Spinal cord (tissue), 10 donors: ENCODE results near the gene TC2N. TPM values are rescaled to one million over a fixed set of nuclear protein-coding genes. Genes with fewer than 3 reads are reported as not detected.
"Not testable (repeated sequence)": the region's sequence is repeated elsewhere in the genome, so short reads cannot be mapped to it uniquely, and the experiment has no call there.

ENCODE experiments used
- DNase-seq, 6 donors: peaks; one replicate each; pipeline versions ENCODE4 v3.0.0 to v3.0.0-alpha.2; 2013 to 2015; ENCODE audit warnings: low spot score in 6 of 6, low read depth in 4 of 6
- H3K27ac ChIP-seq: one replicate; pipeline ENCODE4 v1.5.1; 2013; ENCODE audit warnings: low read depth, low read length, control low read depth
- H3K27me3 ChIP-seq: one replicate; pipeline ENCODE4 v1.6.1; 2013; ENCODE audit warnings: low read length; ENCODE audit not compliant: control insufficient read depth, insufficient read depth
- H3K36me3 ChIP-seq: one replicate; pipeline ENCODE4 v1.6.1; 2013; ENCODE audit warnings: low read length; ENCODE audit not compliant: control insufficient read depth, insufficient read depth
- H3K4me1 ChIP-seq: one replicate; pipeline ENCODE4 v1.6.1; 2013; ENCODE audit warnings: low read length; ENCODE audit not compliant: control insufficient read depth, insufficient read depth
- H3K4me3 ChIP-seq: one replicate; pipeline ENCODE4 v1.5.1; 2013; ENCODE audit warnings: low read depth, low read length, control low read depth
- H3K9me3 ChIP-seq: one replicate; pipeline ENCODE4 v1.6.1; 2013; ENCODE audit warnings: low read length; ENCODE audit not compliant: control insufficient read depth, insufficient read depth
- WGBS: methylation state at CpG from one replicate; pipeline ENCODE4 v1.1.5; 2013; ENCODE audit warnings: missing lambda C conversion rate; ENCODE audit not compliant: insufficient coverage; 5-methylcytosine and 5-hydroxymethylcytosine counted together
- polyA plus RNA-seq, 2 donors: library from polyadenylated mRNA; unstranded; fragments of 120-200 nt; gene quantifications; one replicate each; pipeline ENCODE4 v1.2.1, GENCODE V29; 2013; ENCODE audit not compliant: insufficient read length in 2 of 2
- total RNA-seq, 2 donors: library from RNA; depleted of rRNA in 1 of 2; stranded (reverse); fragments of 120-200 nt in 1 of 2; fragments of >200 nt in 1 of 2; gene quantifications; one replicate each; pipeline versions ENCODE4 v1.2.3 to v1.2.4, GENCODE V29; 2013 to 2014
- donor health status: healthy.

The TC2N gene
- total and polyA plus RNA-seq, 4 donors = 5.4 to 17.1 (median 10.0) TPM

DNA sequence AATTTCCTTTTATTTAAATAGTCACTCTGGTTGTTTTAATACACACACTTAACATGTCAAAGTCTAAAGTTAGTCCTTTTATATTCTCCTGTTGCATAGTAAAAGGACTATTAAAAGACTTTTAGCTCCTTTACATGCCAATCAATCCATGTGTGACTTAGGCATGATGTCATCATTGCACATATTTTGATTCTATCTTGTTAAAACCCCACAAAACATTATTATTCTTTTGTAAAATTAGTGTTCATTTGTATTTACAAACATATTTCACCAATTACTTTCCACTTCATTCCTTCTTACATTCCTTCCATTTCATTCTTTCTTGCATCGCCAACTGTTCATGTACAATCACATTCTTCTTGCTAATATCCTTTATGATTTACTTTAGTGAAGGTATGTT is 39.6 kb downstream of the TC2N start:
- Histone ChIP-seq H3K9me3 (no peaks in the 10 kb centered on the region), H3K4me1 (no peaks in the 10 kb centered on the region), H3K36me3 (no peaks in the 10 kb centered on the region), H3K4me3 (no peak overlapping the region), H3K27me3 (no peaks in the 10 kb centered on the region), H3K27ac (no peak overlapping the region)
- no peak for DNase-seq
- WGBS = no CpG with 5 or more reads among the region's 1 CpG

DNA sequence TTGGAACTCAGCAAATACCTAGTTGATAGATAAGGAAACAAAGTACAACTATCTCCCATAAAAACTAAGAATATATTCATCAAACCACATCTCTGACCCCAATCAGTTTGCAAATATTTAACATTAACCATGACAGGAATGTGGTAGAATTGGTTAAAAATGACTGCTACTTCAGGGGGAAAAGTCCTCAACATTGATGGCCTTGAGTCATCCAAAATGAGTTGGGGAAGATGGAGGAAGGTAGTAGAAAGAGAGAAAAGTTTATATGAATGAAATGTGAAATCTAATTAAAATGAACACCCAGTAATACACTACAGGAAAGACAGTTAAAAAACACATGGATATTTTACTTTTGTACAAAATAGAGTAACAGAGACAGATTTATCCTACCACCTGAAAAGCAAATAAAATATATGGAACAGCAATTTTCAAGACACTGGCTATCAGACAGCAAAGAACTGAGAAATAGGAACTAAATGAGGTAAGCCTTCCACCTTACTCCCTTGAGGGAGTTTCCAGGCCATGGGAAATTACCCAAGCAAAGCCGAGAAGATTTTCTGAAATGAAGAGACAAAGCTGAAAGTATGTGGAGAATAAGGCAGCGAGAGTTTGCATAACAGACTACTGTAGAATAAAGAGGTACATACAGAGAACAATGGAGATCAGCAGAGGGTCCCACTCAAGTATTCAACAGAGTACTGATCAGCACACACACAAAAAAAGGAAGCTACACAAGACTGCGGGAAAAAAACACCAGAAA is 49.6 kb downstream of the TC2N start:
- Histone ChIP-seq H3K4me1 (no peaks in the 10 kb centered on the region), H3K9me3 (peaks cover 7% of the 10 kb centered on the region), H3K4me3 (no peak overlapping the region), H3K27me3 (no peaks in the 10 kb centered on the region), H3K27ac (no peak overlapping the region), H3K36me3 (no peaks in the 10 kb centered on the region)
- WGBS = 40% methylated on average over 1 of the region's 3 CpGs
- DNase-seq = no peak

DNA sequence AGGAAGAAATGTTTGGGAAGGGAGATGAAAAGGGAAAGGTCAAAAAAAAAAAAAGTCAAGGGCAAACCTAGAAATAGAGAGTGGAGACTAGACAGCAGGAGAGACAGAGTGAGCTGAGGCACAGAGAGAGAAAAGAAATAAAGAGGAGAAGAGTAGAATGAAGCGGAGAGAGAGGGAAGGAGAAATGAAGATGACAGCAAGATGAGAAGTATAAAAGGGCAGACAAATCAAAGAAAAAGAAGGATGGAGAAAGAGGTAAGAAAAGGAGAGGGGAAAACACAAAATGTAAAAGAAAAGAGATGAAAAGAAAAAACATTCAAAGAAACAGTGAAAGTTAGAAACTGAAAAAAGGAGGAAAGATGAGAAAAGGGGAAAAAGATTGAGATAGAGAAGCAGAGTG is 53.0 kb downstream of the TC2N start:
- no peaks in the 10 kb centered on the region for H3K36me3 ChIP-seq
- no peak overlapping the region for H3K27ac ChIP-seq
- H3K4me3 ChIP-seq = no peak overlapping the region
- no peaks in the 10 kb centered on the region for H3K4me1 ChIP-seq
- no peaks in the 10 kb centered on the region for H3K9me3 ChIP-seq
- H3K27me3 ChIP-seq = no peaks in the 10 kb centered on the region
- 88% methylated on average over 1 of the region's 1 CpG for WGBS
- DNase-seq = no peak

DNA sequence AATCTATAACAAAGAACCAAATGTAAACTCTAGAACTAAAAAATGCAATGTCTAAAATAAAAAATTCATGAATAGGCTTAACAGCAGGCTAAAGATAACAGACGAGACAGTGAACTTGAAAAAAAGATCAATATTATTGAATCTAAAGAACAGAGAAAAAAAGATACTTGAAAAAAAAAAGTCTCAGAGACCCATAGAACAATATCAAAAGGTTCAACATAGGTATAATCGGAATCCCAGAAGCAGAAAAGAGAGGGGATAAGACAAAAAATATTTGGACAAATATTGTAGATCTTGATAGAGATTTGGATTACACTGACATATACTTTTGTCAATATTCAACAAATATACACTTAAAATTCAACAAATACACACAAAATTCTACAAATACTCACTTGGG is 56.6 kb downstream of the TC2N start:
- WGBS = no CpG with 5 or more reads among the region's 2 CpGs

DNA sequence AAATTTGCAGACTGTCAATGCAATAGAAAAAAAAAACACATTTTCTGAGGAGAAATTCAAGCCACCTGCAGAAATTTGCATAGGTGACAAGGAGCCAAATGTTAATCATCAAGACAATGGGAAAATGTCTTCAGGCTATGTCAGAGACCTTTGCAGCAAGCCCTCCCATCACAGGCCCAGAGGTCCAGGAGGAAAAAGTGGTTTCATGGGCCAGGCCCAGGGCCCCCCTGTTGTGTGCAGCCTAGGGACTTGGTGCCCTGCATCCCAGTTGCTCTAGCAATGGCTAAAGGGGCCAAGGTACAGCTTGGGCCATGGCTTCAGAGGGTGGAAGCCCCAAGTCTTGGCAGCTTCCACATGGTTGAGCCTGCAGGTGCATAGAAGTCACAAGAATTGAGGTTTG is 60.6 kb downstream of the TC2N start:
- DNase-seq = no peak
- H3K4me1 ChIP-seq = no peaks in the 10 kb centered on the region

More for the DNA sequence above, 56.6 kb downstream of the TC2N start:
- no peak for DNase-seq
- Histone ChIP-seq H3K27me3 (no peaks in the 10 kb centered on the region), H3K9me3 (peaks cover 8% of the 10 kb centered on the region), H3K36me3 (no peaks in the 10 kb centered on the region), H3K27ac (no peak overlapping the region), H3K4me1 (no peaks in the 10 kb centered on the region), H3K4me3 (no peak overlapping the region)

DNA sequence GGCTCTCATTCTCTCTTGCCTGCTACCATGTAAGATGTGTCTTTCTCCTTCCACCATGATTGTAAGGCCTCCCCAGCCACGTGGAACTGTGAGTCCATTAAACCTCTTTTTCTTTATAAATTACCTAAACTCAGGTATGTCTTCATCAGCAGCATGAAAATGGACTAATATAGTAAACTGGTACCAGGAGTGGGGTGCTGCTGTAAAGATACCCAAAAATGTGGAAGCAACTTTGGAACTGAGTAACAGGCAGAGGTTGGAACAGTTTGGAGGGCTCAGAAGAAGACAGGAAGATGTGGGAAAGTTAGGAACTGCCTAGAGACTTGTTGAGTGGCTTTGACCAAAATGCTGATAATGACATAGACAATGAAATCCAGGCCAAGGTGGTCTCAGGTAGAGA is 61.2 kb downstream of the TC2N start:
- no CpG with 5 or more reads among the region's 1 CpG for WGBS
- not testable (repeated sequence) for H3K27me3 ChIP-seq, H3K27ac ChIP-seq, H3K9me3 ChIP-seq, DNase-seq, H3K4me1 ChIP-seq, H3K36me3 ChIP-seq, H3K4me3 ChIP-seq

More for the DNA sequence above, 60.6 kb downstream of the TC2N start:
- Histone ChIP-seq H3K27me3 (no peaks in the 10 kb centered on the region), H3K4me3 (no peak overlapping the region), H3K36me3 (no peaks in the 10 kb centered on the region), H3K9me3 (peaks cover 8% of the 10 kb centered on the region), H3K27ac (no peak overlapping the region)

DNA sequence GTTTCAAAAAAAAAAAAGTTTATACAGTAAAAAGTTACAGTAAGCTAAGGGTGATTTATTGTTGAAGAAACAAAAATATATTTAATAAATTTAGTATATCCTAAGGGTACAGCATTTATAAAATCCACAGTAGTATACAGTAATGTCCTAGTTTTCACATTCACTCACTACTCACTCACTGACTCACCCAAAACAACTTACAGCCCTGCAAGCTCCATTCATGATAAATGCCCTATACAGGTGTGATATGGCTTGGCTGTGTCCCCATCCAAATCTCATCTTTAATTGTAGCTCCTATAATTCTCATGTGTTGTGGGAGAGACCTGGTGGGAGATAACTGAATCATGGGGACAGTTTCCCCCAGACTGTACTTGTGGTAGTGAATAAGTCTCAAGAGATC is 61.7 kb downstream of the TC2N start:
- Histone ChIP-seq H3K27ac (no peak overlapping the region), H3K9me3 (peaks cover 8% of the 10 kb centered on the region), H3K36me3 (no peaks in the 10 kb centered on the region), H3K4me1 (no peaks in the 10 kb centered on the region), H3K4me3 (no peak overlapping the region), H3K27me3 (no peaks in the 10 kb centered on the region)
- DNase-seq = no peak

DNA sequence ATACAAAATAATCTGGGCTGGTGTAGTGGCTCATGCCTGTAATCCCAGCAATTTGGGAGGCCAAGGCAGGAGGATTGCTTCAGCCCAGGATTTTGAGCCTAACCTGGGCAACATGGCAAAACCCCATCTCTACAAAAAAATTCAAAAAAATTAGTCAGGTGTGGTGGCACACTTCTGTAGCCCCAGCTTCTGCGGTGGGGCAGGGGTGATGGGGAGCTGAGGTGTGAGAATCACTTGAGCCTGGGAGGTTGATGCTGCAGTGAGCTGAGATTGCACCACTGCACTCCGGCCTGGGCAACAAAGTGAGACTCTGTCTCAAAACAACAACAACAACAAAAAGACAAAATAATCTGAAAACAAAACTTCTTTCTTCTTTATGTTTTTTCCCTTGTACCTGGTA is 66.0 kb downstream of the TC2N start:
- Histone ChIP-seq H3K4me1 (no peaks in the 10 kb centered on the region), H3K36me3 (no peaks in the 10 kb centered on the region), H3K9me3 (peaks cover 3% of the 10 kb centered on the region), H3K27ac (no peak overlapping the region), H3K27me3 (no peaks in the 10 kb centered on the region), H3K4me3 (no peak overlapping the region)
- DNase-seq = no peak
- WGBS = no CpG with 5 or more reads among the region's 2 CpGs

DNA sequence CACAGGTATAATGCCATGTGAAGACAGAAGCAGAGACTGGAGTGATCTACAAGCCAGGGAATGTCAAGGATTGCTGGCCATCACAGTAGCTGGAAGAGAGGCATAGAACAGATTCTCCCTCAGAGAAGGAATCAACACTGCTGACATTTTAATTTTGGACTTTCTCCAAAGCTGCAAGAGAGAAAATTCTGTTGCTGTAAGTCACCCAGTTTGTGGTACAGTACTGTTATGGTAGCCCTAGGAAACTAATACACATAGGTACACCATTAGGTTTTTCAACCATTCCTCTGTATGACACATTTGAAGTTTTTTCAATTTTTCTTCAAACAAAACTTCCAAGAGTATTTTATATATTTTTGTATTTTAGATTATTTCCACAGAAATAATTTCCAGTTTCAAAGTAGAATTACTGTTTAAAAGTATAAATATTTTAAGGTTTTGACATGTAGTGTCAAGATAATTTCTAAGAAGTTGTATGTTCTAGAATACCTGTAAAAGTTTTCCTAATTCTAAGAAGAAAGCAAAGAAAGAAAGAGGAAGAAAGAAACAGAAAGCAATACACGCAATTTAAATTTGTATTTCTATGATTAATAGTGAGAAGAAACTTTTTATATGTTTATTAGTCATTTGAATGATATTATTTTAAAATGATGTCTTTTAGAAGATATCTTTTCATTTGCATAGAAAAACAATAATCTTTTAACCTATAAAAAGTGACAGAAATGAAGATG is 70.6 kb downstream of the TC2N start:
- whole genome bisulfite sequencing = no CpG with 5 or more reads among the region's 1 CpG
- Histone ChIP-seq H3K4me3 (no peak overlapping the region), H3K4me1 (no peaks in the 10 kb centered on the region), H3K27ac (no peak overlapping the region), H3K36me3 (no peaks in the 10 kb centered on the region), H3K27me3 (no peaks in the 10 kb centered on the region), H3K9me3 (no peaks in the 10 kb centered on the region)
- peak in 1 of 6 donors; percentile 17 for DNase-seq

DNA sequence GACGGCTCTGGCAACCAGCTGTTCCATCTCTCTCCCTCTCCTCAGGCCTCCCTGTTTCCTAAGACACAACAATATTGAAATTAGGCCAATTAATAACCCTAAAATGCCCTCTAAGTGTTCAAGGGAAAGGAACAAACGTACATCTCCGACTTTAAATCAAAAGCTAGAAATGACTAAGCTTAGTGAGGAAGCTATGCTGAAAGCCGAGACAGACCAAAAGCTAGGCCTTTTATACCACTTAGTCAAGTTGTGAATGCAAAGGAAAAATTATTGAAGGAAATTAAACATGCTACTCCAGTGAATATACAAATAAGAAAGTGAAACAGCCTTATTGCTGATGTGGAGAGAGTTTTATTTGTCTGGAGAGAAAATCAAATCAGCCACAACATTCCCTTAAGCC is 73.6 kb downstream of the TC2N start:
- no peak overlapping the region for H3K4me3 ChIP-seq
- H3K36me3 ChIP-seq = no peaks in the 10 kb centered on the region
- H3K27ac ChIP-seq = no peak overlapping the region
- no peaks in the 10 kb centered on the region for H3K9me3 ChIP-seq
- WGBS = no CpG with 5 or more reads among the region's 4 CpGs
- H3K27me3 ChIP-seq = no peaks in the 10 kb centered on the region
- no peak for DNase-seq
- H3K4me1 ChIP-seq = no peaks in the 10 kb centered on the region
